ENCODE data around the gene OR8A1.

Gene OR8A1

GRCh38 chr11:124569697-124570096 is at the start of gene OR8A1:
OR8A1 (plus strand) TSS chr11:124569997; CDS start chr11:124570120, 123 bp downstream.
- no peak for DNase-seq

- no peak for DNase-seq
Measured at GRCh38 chr11:124520550-124520854, 49.3 kb upstream of the OR8A1 start.

DNA sequence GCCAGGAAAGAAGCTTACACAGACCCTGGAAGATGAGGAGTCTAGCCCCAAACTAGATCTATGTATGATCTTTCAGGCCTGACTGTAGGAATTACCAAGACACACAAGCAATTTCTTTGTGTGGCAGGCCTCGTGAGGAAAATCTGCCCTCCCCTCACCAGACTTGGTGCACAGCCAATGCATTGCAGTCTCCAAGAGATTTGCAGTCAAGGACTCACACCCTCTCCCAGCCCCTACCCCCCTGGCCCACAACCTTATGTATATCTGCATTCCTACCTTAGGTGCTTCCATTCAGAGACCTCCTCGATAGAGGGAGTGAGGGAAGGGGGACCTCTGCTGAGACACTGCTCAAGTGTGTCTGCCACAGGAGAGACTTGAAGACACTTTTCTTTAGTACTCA is 36.2 kb upstream of the OR8A1 start:
- DNase-seq: no peak

- DNase-seq: no peak
Measured at GRCh38 chr11:124534051-124534450, 35.7 kb upstream of the OR8A1 start.

- DNase-seq: no peak
Measured at GRCh38 chr11:124535552-124536232, 34.1 kb upstream of the OR8A1 start.

- DNase-seq: no peak
Measured at GRCh38 chr11:124536520-124536919, 33.3 kb upstream of the OR8A1 start.

GRCh38 chr11:124538019-124538418 is 31.8 kb upstream of the OR8A1 start:
- no peak for DNase-seq

DNA sequence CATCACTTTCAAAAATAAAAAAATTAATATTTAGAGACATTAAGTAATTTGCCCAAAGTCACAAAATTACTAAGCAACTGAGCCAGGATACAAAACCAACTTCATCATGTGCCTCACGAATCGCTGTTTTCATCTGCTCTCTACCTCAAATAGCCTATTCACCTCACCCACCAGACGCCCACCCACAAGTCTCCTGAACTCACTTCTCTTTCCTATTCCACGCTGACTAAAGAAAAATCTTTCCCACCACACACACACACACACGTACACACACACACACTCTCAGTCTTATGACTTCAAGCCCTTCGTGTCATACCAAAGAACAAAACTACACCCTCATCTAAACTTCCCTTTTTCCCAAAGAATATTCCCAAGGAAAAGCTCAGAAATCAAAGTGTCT is 28.6 kb upstream of the OR8A1 start:
- no peak for DNase-seq

DNA sequence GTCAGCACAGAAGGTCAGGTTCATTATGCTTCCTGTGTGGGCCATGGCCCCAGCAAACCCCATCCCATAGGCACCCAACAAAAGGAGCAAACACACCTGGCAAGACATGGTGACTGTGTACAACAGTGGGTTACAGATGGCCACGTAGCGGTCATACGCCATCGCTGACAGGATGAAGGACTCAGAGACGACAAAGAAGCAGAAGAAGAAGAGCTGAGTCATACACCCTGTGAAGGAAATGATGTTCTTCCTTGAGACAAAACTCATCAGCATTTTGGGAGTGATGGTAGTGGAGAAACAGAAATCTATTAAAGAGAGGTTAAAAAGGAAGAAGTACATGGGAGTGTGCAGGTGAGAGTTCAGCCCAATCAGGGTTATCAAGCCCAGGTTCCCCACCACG is 26.7 kb upstream of the OR8A1 start:
- no peak for DNase-seq

- DNase-seq: no peak
Measured at GRCh38 chr11:124543554-124543953, 26.2 kb upstream of the OR8A1 start, which contains the start of gene OR8B12. OR8B12 (minus strand) TSS chr11:124543654; CDS start chr11:124543654, 0 bp downstream.

GRCh38 chr11:124551189-124551588 is 18.6 kb upstream of the OR8A1 start:
- DNase-seq: no peak

DNA sequence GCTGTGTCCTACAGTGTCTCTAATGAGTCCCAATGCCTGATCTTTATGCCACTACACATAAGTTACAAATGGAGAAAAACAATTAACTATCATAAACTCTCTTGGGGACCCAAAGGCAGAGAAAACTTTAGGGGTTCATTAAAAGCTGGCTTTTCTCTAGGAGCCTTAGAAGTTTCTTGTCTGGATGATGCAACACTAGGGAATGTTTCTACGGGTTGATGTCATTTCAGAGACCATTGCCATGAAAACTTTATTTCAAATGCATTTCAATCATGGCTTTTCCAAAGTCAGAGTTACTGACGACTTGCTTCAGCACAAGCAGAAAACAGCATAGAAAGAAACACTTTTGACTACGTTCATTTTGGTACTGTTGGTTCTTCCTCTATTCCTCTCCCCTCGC is 17.8 kb upstream of the OR8A1 start:
- no peak for DNase-seq

GRCh38 chr11:124556828-124557227 is 13.0 kb upstream of the OR8A1 start:
- no peak for DNase-seq

DNA sequence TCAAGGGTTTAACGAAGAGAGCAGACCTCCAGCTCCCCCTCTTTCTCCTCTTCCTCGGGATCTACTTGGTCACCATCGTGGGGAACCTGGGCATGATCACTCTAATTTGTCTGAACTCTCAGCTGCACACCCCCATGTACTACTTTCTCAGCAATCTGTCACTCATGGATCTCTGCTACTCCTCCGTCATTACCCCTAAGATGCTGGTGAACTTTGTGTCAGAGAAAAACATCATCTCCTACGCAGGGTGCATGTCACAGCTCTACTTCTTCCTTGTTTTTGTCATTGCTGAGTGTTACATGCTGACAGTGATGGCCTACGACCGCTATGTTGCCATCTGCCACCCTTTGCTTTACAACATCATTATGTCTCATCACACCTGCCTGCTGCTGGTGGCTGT is 363 bp downstream of the OR8A1 start:
- no peak for DNase-seq

GRCh38 chr11:124577716-124578427 is 8.1 kb downstream of the OR8A1 start:
- DNase-seq: no peak

- DNase-seq: no peak
Measured at GRCh38 chr11:124578761-124579160, 9.0 kb downstream of the OR8A1 start.

GRCh38 chr11:124581817-124582216 is 12.0 kb downstream of the OR8A1 start:
- no peak for DNase-seq

DNA sequence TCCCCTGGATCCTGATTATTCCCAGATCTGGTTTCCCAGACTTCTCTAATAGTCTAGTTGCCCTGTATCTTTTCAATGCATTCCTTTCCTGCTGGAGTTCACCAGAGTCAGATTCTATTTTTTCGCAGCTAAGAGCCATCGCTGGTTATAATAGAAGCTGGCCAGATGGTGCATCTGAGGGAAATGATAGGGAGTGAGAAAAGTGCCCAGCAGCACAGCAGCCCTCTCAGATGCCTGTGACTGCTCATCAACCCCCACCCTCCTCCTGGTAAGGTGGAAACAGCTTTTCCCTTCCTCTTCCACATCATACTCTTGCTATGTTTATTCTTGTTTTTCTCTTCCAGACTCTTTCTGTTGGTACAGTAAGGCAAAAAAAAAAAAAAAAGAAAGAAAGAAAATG is 12.8 kb downstream of the OR8A1 start:
- DNase-seq: no peak

DNA sequence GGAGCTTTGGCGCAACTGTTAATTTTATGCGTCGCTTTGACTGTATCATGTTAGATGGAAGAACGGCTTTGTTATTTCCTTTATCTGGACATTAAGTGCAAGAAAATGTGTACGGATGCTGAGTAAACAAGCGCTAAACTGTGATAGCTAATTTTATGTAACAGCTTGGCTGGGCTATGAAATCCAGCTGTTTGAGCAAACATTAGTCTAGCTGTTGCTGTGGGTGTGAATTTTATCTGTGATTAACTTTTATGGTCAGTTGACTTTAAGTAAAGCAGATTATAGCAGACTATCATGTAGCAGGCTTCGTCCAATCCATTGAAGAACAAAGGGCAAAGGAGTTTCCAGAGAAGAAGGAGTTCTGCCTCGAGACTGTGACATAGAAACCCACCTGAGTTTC is 14.0 kb downstream of the OR8A1 start:
- DNase-seq: no peak

DNA sequence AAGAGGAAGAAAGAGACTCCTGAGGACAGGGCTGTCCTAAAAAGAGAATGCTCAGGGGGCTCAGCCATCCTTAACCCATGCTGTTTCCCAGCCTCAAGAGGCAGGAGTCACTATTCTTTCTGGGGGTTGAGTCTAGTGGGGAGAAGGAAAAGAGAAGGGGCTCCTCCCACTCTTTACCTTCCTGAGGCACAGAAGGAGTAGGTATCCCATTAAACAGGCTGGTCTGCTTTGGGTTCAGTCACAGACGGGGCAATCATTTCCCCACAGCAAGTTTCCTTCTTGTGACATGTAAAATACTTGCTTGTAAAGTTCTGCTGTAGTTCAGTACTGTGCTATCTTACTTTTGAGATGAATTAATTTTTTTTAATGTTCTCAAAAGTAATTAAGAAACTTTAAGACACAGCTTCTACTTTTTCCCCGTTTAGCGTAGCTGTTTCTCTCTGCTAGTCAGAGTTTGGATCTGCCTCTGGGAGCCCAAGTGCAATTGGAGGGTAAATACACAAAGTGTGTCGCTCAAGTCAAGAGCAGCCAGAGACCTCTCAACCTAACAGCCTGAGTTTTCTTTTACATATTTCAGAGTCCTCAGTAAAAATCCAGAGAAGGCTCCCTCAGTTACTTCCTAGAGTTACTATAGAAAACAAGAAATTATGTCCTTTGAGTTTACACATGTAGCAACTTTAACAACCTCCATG is 15.0 kb downstream of the OR8A1 start:
- DNase-seq: no peak

DNA sequence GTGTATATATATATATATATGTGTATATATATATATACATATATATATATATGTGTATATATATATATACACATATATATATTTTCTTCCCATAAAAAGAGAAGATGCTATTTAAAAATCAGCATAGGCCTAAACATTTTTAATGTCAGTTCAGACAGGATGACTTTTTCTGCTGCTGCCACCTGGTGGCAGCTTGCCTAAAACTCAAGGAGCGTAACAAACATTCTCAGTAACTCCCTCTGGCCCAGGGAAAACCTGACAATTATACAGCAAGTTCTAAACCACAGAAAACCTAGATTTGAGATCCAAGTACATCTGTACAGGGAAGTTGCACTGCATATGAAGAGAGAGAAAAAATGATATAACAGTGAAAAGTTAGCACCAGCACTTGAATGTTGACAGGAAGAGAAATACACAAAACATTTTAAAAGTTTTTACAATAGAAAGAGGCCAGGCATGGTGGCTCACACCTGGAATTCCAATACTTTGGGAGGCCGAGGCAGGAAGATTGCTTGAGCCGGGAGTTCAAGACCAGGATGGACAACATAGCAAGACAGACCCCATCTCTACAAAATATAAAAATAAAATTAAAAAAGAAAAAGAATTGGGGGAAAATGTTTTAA is 16.6 kb downstream of the OR8A1 start:
- DNase-seq: peak in 2 of 4 experiments; percentile 2 to 16

GRCh38 chr11:124591430-124591829 is 21.6 kb downstream of the OR8A1 start:
- no peak for DNase-seq

GRCh38 chr11:124592627-124593026 is 22.8 kb downstream of the OR8A1 start:
- no peak for DNase-seq

DNA sequence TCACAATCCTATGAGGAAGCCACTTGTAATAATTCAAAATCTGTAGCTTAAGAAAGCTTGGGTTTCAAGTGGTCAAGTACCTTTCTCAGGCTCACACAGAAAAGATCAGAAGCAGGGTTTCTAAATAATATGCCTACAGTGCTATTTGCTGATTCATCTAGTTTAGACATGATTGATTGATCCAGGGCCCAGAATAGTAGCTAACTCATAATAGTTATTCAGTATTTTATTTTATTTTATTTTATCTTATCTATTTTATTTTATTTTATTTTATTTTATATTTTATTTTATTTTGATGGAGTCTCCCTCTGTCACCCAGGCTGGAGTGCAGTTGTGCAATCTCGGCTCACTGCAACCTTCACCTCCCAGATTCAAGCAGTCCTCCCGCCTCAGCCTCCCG is 25.5 kb downstream of the OR8A1 start:
- DNase-seq: no peak

All from activated naive CD4-positive, alpha-beta T cell (primary cell).